Measurements from ENCODE around the gene SRGAP3.

Gene SRGAP3

GRCh38 chr3:9201955-9202354 lies 47.5 kb downstream of the SRGAP3 start:
- no peak for DNase-seq (ENCODE audit: low spot score)

GRCh38 chr3:9201266-9201665 lies 48.2 kb downstream of the SRGAP3 start:
- no peak for DNase-seq (ENCODE audit: low spot score)

GRCh38 chr3:9199775-9200174 lies 49.7 kb downstream of the SRGAP3 start:
- DNase-seq (ENCODE audit: low spot score), result no peak

GRCh38 chr3:9198899-9199335 lies 50.5 kb downstream of the SRGAP3 start:
- DNase-seq (ENCODE audit: low spot score), result no peak

- DNase-seq (ENCODE audit: low spot score), result no peak
Observed at GRCh38 chr3:9198261-9198660, 51.2 kb downstream of the SRGAP3 start.

GRCh38 chr3:9196020-9196419 lies 53.4 kb downstream of the SRGAP3 start:
- DNase-seq (ENCODE audit: low spot score), result no peak

- DNase-seq (ENCODE audit: low spot score), result no peak
Observed at GRCh38 chr3:9195390-9195789, 54.1 kb downstream of the SRGAP3 start.

GRCh38 chr3:9194509-9195184 lies 54.8 kb downstream of the SRGAP3 start:
- DNase-seq (ENCODE audit: low spot score), result no peak

- DNase-seq (ENCODE audit: low spot score), result no peak
Observed at GRCh38 chr3:9193633-9194195, 55.7 kb downstream of the SRGAP3 start.

GRCh38 chr3:9193211-9193610 lies 56.2 kb downstream of the SRGAP3 start:
- no peak for DNase-seq (ENCODE audit: low spot score)

- DNase-seq (ENCODE audit: low spot score), result no peak
Observed at GRCh38 chr3:9192248-9193025, 57.0 kb downstream of the SRGAP3 start.

- DNase-seq (ENCODE audit: low spot score), result no peak
Observed at GRCh38 chr3:9190276-9190675, 59.2 kb downstream of the SRGAP3 start.

- no peak for DNase-seq (ENCODE audit: low spot score)
Observed at GRCh38 chr3:9188583-9188982, 60.9 kb downstream of the SRGAP3 start.

- no peak for DNase-seq (ENCODE audit: low spot score)
Observed at GRCh38 chr3:9185701-9186100, 63.7 kb downstream of the SRGAP3 start.

- DNase-seq (ENCODE audit: low spot score), result no peak
Observed at GRCh38 chr3:9185046-9185445, 64.4 kb downstream of the SRGAP3 start.

GRCh38 chr3:9184461-9184835 lies 65.0 kb downstream of the SRGAP3 start:
- DNase-seq (ENCODE audit: low spot score), result no peak

GRCh38 chr3:9183811-9184460 lies 65.5 kb downstream of the SRGAP3 start:
- no peak for DNase-seq (ENCODE audit: low spot score)

GRCh38 chr3:9183011-9183410 lies 66.4 kb downstream of the SRGAP3 start:
- DNase-seq (ENCODE audit: low spot score), result no peak

- no peak for DNase-seq (ENCODE audit: low spot score)
Observed at GRCh38 chr3:9180764-9181117, 68.7 kb downstream of the SRGAP3 start.

GRCh38 chr3:9179826-9180763 lies 69.4 kb downstream of the SRGAP3 start:
- no peak for DNase-seq (ENCODE audit: low spot score)

GRCh38 chr3:9178697-9179096 lies 70.7 kb downstream of the SRGAP3 start:
- DNase-seq (ENCODE audit: low spot score), result no peak

GRCh38 chr3:9175421-9175820 lies 74.0 kb downstream of the SRGAP3 start:
- no peak for DNase-seq (ENCODE audit: low spot score)

Measured in hepatic stellate cell (primary cell).